ENCODE data around the gene UVRAG. TPM values are rescaled to one million over a fixed set of nuclear protein-coding genes. Genes with fewer than 3 reads are reported as not detected.
"Not testable (repeated sequence)": the region's sequence is repeated elsewhere in the genome, so short reads cannot be mapped to it uniquely, and the experiment has no call there.

UVRAG gene
- total RNA-seq, 1 donor from 2014 or later, result 45.2 TPM

DNA sequence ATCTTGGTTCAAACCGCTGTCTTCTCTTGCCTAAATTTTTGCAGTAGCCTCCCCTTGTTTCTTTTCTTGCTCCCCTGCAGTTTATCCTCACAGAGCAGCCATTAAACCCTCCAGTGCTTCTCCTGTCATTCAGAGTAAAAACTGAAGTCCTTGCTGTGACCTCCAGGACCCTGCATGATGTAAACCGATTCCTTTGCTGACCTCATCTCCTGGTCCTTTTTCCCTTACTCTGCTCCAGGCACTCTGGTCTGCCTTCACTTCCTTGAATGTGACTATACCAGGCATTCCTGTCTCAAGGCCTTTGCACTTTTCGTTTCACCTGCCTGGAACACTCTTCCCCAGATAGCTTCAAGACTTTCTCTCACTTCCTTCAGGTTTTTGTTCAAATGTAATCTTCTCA lies 239.3 kb downstream of the UVRAG start:
- no peaks in the 10 kb centered on the region for H3K36me3 ChIP-seq
- no peaks in the 10 kb centered on the region for H3K4me1 ChIP-seq
- no peak for DNase-seq (ENCODE audit: low spot score in 2 of 2)
- H3K27ac ChIP-seq, result no peak overlapping the region
- H3K4me3 ChIP-seq, result no peak overlapping the region
- TF ChIP-seq, protein P1, sequence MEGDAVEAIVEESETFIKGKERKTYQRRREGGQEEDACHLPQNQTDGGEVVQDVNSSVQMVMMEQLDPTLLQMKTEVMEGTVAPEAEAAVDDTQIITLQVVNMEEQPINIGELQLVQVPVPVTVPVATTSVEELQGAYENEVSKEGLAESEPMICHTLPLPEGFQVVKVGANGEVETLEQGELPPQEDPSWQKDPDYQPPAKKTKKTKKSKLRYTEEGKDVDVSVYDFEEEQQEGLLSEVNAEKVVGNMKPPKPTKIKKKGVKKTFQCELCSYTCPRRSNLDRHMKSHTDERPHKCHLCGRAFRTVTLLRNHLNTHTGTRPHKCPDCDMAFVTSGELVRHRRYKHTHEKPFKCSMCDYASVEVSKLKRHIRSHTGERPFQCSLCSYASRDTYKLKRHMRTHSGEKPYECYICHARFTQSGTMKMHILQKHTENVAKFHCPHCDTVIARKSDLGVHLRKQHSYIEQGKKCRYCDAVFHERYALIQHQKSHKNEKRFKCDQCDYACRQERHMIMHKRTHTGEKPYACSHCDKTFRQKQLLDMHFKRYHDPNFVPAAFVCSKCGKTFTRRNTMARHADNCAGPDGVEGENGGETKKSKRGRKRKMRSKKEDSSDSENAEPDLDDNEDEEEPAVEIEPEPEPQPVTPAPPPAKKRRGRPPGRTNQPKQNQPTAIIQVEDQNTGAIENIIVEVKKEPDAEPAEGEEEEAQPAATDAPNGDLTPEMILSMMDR (IDR thresholded peaks at IDR 0.05), result no peak
- H3K27me3 ChIP-seq, result no peaks in the 10 kb centered on the region
- intact Hi-C loops (cut with DNase I), result no loop called here
- H3K9me3 ChIP-seq, result no peaks in the 10 kb centered on the region

DNA sequence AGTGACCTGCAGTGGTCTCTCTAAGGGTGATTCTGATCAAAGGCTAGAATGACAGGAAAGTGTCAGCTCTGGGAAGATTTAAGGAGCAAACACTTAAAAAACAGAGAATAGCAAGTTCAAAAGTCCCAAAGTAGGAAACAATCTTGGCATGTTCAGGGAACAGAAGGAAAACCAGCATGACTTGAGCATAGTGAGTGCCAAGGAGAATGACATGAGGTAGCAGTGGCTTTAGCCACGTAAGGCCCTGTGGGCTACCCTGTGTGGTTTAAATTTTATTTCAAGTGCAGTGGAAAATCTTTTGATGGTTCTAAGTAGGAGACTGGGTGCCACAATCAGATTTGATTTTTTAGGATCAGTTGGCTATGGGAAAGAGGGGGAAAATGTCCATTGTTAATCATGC lies 241.9 kb downstream of the UVRAG start:
- no peaks in the 10 kb centered on the region for H3K9me3 ChIP-seq
- H3K27ac ChIP-seq, result no peak overlapping the region
- no peak overlapping the region for H3K4me3 ChIP-seq
- no peaks in the 10 kb centered on the region for H3K4me1 ChIP-seq
- no peaks in the 10 kb centered on the region for H3K27me3 ChIP-seq
- DNase-seq (ENCODE audit: low spot score in 2 of 2), result no peak
- TF ChIP-seq, protein P1 (IDR thresholded peaks at IDR 0.05), result no peak
- peaks cover 3 to 4% of the 10 kb centered on the region in 2 donors for H3K36me3 ChIP-seq
- intact Hi-C loops (cut with DNase I), result no loop called here

DNA sequence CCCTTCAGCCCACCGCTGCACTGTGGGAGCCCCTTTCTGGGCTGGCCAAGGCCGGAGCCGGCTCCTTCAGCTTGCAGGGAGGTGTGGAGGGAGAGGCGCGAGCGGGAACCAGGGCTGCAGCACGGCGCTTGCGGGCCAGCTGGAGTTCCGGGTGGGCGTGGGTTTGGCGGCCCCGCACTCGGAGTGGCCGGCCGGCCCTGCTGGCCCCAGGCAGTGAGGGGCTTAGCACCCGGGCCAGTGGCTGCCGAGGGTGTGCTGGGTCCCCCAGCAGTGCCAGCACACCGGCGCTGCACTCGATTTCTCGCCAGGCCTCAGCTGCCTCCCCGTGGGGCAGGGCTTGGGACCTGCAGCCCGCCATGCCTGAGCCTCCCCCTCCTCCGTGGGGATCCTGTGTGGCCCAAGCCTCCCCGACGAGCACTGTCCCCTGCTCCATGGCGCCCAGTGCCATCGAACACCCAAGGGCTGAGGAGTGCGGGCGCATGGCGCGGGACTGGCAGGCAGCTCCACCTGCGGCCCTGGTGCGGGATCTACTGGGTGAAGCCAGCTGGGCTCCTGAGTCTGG lies 245.5 kb downstream of the UVRAG start:
- DNase-seq (ENCODE audit: low spot score in 2 of 2); intact Hi-C loops (cut with DNase I): not testable (repeated sequence)

GRCh38 chr11:76062733-76063132 lies 247.7 kb downstream of the UVRAG start:
- TF ChIP-seq, protein P1 (IDR thresholded peaks at IDR 0.05), result no peak
- no peak for DNase-seq (ENCODE audit: low spot score in 2 of 2)
- Histone ChIP-seq H3K4me1 (no peaks in the 10 kb centered on the region), H3K27ac (no peak overlapping the region), H3K27me3 (no peaks in the 10 kb centered on the region), H3K4me3 (no peak overlapping the region), H3K36me3 (peaks cover 21 to 22% of the 10 kb centered on the region in 2 donors), H3K9me3 (no peaks in the 10 kb centered on the region)
- intact Hi-C loops (cut with DNase I), result no loop called here

More for the DNA sequence above, 245.5 kb downstream of the UVRAG start:
- not testable (repeated sequence) for H3K4me3 ChIP-seq, H3K9me3 ChIP-seq, H3K36me3 ChIP-seq, H3K27ac ChIP-seq, H3K4me1 ChIP-seq, H3K27me3 ChIP-seq

- no peak overlapping the region for H3K27ac ChIP-seq
- H3K36me3 ChIP-seq, result peaks cover 24 to 26% of the 10 kb centered on the region in 2 donors
- no peaks in the 10 kb centered on the region for H3K9me3 ChIP-seq
- intact Hi-C loops (cut with DNase I), result no loop called here
- TF ChIP-seq, protein P1 (IDR thresholded peaks at IDR 0.05), result no peak
- H3K27me3 ChIP-seq, result no peaks in the 10 kb centered on the region
- no peaks in the 10 kb centered on the region for H3K4me1 ChIP-seq
- no peak for DNase-seq (ENCODE audit: low spot score in 2 of 2)
- no peak overlapping the region for H3K4me3 ChIP-seq
Observed at GRCh38 chr11:76064192-76064591, 249.2 kb downstream of the UVRAG start.

DNA sequence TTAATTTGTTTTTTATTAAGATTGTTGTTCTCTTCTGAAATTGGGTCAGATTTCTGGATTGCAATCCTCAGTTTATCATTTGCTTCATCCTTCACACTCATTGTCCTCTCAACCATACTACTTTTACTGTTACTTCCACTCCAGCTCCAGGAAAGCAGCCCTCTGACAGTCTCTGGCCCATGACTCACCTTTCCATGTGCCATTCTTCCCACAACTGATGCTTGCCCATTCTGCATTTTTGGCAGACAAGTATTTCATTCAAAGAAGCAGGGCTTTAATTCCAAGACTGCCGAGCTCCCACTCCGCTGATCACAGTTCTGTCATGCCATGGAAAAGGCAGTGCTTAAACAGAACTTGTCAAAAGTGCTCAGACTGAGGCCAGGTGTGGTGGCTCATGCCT lies 252.1 kb downstream of the UVRAG start:
- intact Hi-C loops (cut with DNase I), result no loop called here
- H3K36me3 ChIP-seq, result peaks cover 19 to 23% of the 10 kb centered on the region in 2 donors
- H3K4me1 ChIP-seq, result no peaks in the 10 kb centered on the region
- DNase-seq (ENCODE audit: low spot score in 2 of 2), result no peak
- no peaks in the 10 kb centered on the region for H3K27me3 ChIP-seq
- H3K4me3 ChIP-seq, result no peak overlapping the region
- TF ChIP-seq, protein P1 (IDR thresholded peaks at IDR 0.05), result no peak
- no peak overlapping the region for H3K27ac ChIP-seq
- no peaks in the 10 kb centered on the region for H3K9me3 ChIP-seq

Data from ascending aorta (tissue), 2 donors.